Large intestine (tissue), 3 donors: ENCODE measurements around the gene HES5. TPM values are rescaled to one million over a fixed set of nuclear protein-coding genes. Genes with fewer than 3 reads are reported as not detected.
A peak's percentile ranks its signal among the peaks of the same experiment; 100 is the strongest.

Source experiments
- DNase-seq, 2 donors: peaks; one replicate each; pipeline versions ENCODE4 v3.0.0 to v3.0.0-alpha.2; 2013
- H3K27ac ChIP-seq: one replicate; pipeline ENCODE4 v1.5.1; 2013; ENCODE audit warnings: low read length
- H3K27me3 ChIP-seq: 2 replicates; pipeline ENCODE4 v1.6.1; 2013; ENCODE audit warnings: low read length; ENCODE audit not compliant: control insufficient read depth, insufficient read depth
- H3K36me3 ChIP-seq: 2 replicates; pipeline ENCODE4 v1.6.1; 2013; ENCODE audit warnings: low read length; ENCODE audit not compliant: control insufficient read depth, insufficient read depth
- H3K4me1 ChIP-seq: one replicate; pipeline ENCODE4 v1.6.1; 2013; ENCODE audit warnings: low read length; ENCODE audit not compliant: control insufficient read depth, insufficient read depth
- H3K4me3 ChIP-seq: one replicate; pipeline ENCODE4 v1.5.1; 2013; ENCODE audit warnings: low read length
- H3K9me3 ChIP-seq: one replicate; pipeline ENCODE4 v1.6.1; 2013; ENCODE audit warnings: mild to moderate bottlenecking, low read depth, low read length, moderate library complexity; ENCODE audit not compliant: control insufficient read depth
- WGBS: methylation state at CpG from one replicate; pipeline ENCODE4 v1.1.5; 2013; ENCODE audit warnings: low lambda C conversion rate; ENCODE audit not compliant: insufficient coverage; 5-methylcytosine and 5-hydroxymethylcytosine counted together
- polyA plus RNA-seq: library from polyadenylated mRNA; unstranded; fragments of 120-200 nt; gene quantifications from one replicate; pipeline ENCODE4 v1.2.1, GENCODE V29; 2013

HES5 gene
- polyA plus RNA-seq, 1 donor, result 0.31 TPM

- Histone ChIP-seq H3K4me3 (peak overlapping the region; percentile 8), H3K36me3 (peaks cover 63% of the 10 kb centered on the region), H3K9me3 (no peaks in the 10 kb centered on the region), H3K27ac (peak overlapping the region; percentile 2), H3K27me3 (no peaks in the 10 kb centered on the region), H3K4me1 (peaks cover 80% of the 10 kb centered on the region)
- WGBS, result no CpG with 5 or more reads among the region's 15 CpGs
- DNase-seq, result peak in 1 of 2 donors; percentile 14
Measured at GRCh38 chr1:2560299-2561073, 30.4 kb upstream of the HES5 start.

GRCh38 chr1:2559509-2560298 is 29.6 kb upstream of the HES5 start:
- DNase-seq, result peak in 1 of 2 donors; percentile 3
- no CpG with 5 or more reads among the region's 35 CpGs for WGBS
- no peaks in the 10 kb centered on the region for H3K27me3 ChIP-seq

GRCh38 chr1:2558861-2559260 is 28.8 kb upstream of the HES5 start:
- peaks cover 59% of the 10 kb centered on the region for H3K36me3 ChIP-seq
- peak overlapping the region; percentile 83 for H3K4me3 ChIP-seq
- DNase-seq, result peak in 1 of 2 donors; percentile 4
- WGBS, result no CpG with 5 or more reads among the region's 6 CpGs
- H3K4me1 ChIP-seq, result peaks cover 80% of the 10 kb centered on the region
- H3K27ac ChIP-seq, result peak overlapping the region; percentile 98
- no peaks in the 10 kb centered on the region for H3K9me3 ChIP-seq
- no peaks in the 10 kb centered on the region for H3K27me3 ChIP-seq

More at GRCh38 chr1:2559509-2560298, 29.6 kb upstream of the HES5 start:
- H3K4me3 ChIP-seq, result peak overlapping the region; percentile 8
- H3K9me3 ChIP-seq, result no peaks in the 10 kb centered on the region
- peaks cover 63% of the 10 kb centered on the region for H3K36me3 ChIP-seq
- H3K27ac ChIP-seq, result peak overlapping the region; percentile 2
- H3K4me1 ChIP-seq, result peaks cover 80% of the 10 kb centered on the region

GRCh38 chr1:2558420-2558819 is 28.4 kb upstream of the HES5 start:
- Histone ChIP-seq H3K27ac (peak overlapping the region; percentile 98), H3K4me3 (peak overlapping the region; percentile 83), H3K27me3 (no peaks in the 10 kb centered on the region), H3K36me3 (peaks cover 54% of the 10 kb centered on the region), H3K4me1 (peaks cover 77% of the 10 kb centered on the region), H3K9me3 (no peaks in the 10 kb centered on the region)
- no peak for DNase-seq
- WGBS, result no CpG with 5 or more reads among the region's 12 CpGs

- Histone ChIP-seq H3K27ac (peak overlapping the region; percentile 98), H3K36me3 (peaks cover 48% of the 10 kb centered on the region), H3K27me3 (no peaks in the 10 kb centered on the region), H3K4me1 (peaks cover 70% of the 10 kb centered on the region), H3K9me3 (no peaks in the 10 kb centered on the region), H3K4me3 (peak overlapping the region; percentile 83)
- no CpG with 5 or more reads among the region's 30 CpGs for WGBS
- DNase-seq, result peak in 1 of 2 donors; percentile 3
Measured at GRCh38 chr1:2557482-2558400, 27.7 kb upstream of the HES5 start.

- peak overlapping the region; percentile 98 for H3K27ac ChIP-seq
- H3K36me3 ChIP-seq, result peaks cover 40% of the 10 kb centered on the region
- peak; percentile 84 to 92 for DNase-seq
Measured at GRCh38 chr1:2556678-2557481, 26.8 kb upstream of the HES5 start.

GRCh38 chr1:2556277-2556677 is 26.2 kb upstream of the HES5 start, which contains the start of gene TNFRSF14:
Gene TNFRSF14, plus strand, starts transcription at chr1:2556371. Its CDS starts 294 bp downstream, at chr1:2556665.
- no peaks in the 10 kb centered on the region for H3K9me3 ChIP-seq
- peak; percentile 61 to 80 for DNase-seq
- H3K36me3 ChIP-seq, result peaks cover 35% of the 10 kb centered on the region
- H3K27me3 ChIP-seq, result no peaks in the 10 kb centered on the region
- peak within 1 kb of the TSS; percentile 83 for H3K4me3 ChIP-seq
- no CpG with 5 or more reads among the region's 16 CpGs for WGBS
- H3K27ac ChIP-seq, result peak within 1 kb of the TSS; percentile 98
- peaks cover 55% of the 10 kb centered on the region for H3K4me1 ChIP-seq

More at GRCh38 chr1:2556678-2557481, 26.8 kb upstream of the HES5 start:
- Histone ChIP-seq H3K4me3 (peak overlapping the region; percentile 83), H3K9me3 (no peaks in the 10 kb centered on the region), H3K27me3 (no peaks in the 10 kb centered on the region), H3K4me1 (peaks cover 61% of the 10 kb centered on the region)
- WGBS, result no CpG with 5 or more reads among the region's 24 CpGs

- no peaks in the 10 kb centered on the region for H3K9me3 ChIP-seq
- WGBS, result no CpG with 5 or more reads among the region's 26 CpGs
- H3K4me3 ChIP-seq, result peak overlapping the region; percentile 83
- H3K27ac ChIP-seq, result peak overlapping the region; percentile 98
- DNase-seq, result peak; percentile 93 to 96
- peaks cover 52% of the 10 kb centered on the region for H3K4me1 ChIP-seq
- H3K27me3 ChIP-seq, result no peaks in the 10 kb centered on the region
- peaks cover 31% of the 10 kb centered on the region for H3K36me3 ChIP-seq
Measured at GRCh38 chr1:2555634-2556276, 25.7 kb upstream of the HES5 start.
